Mucosa of descending colon (tissue), 3 donors: ENCODE results near the gene TH. TPM values are rescaled to one million over a fixed set of nuclear protein-coding genes. Genes with fewer than 3 reads are reported as not detected.

Experiments
- ATAC-seq: fragments of 200-7000 bp; cut with Tn5 transposase; one replicate; pipeline ENCODE4 v1.9.1; 2020; ENCODE audit warnings: mild to moderate bottlenecking, moderate library complexity
- DNase-seq, 3 donors: peaks; one replicate each; pipeline ENCODE4 v3.0.0-alpha.2; 2020
- H3K36me3 ChIP-seq: fragments of 200-600 bp; one replicate; pipeline ENCODE4 v1.8.0; 2021; ENCODE audit warnings: low read depth, mild to moderate bottlenecking
- H3K4me1 ChIP-seq: fragments of 200-600 bp; one replicate; pipeline ENCODE4 v1.8.0; 2021; ENCODE audit warnings: low read depth, mild to moderate bottlenecking
- H3K4me3 ChIP-seq: fragments of 200-600 bp; one replicate; pipeline ENCODE4 v1.8.0; 2021; ENCODE audit warnings: mild to moderate bottlenecking
- H3K9me3 ChIP-seq: fragments of 200-600 bp; one replicate; pipeline ENCODE4 v1.8.0; 2021; ENCODE audit warnings: mild to moderate bottlenecking
- intact Hi-C, 2 donors: fragments of 100-400 bp; cut with DNase I in 1 of 2; cut with micrococcal nuclease in 1 of 2; formaldehyde crosslinking; loops; one replicate each; pipeline versions ENCODE4 v1.11.0 to v1.11.1; 2022; cut with DNase I, micrococcal nuclease
- total RNA-seq, 3 donors: library from RNA; stranded (reverse); fragmentation: NEBNext Ultra II Directional in 2 of 3; extraction: Animal tissue kit (Norgen Biotek cat#: 25700) in 2 of 3; gene quantifications; one replicate each; pipeline versions ENCODE4 v1.2.1 to v1.2.4, GENCODE V29; 2021 to 2023
- TF ChIP-seq, protein P1 (sequence below): fragments of 200-600 bp; IDR thresholded peaks from one replicate; pipeline ENCODE4 v1.8.0; 2022; ENCODE audit warnings: antibody characterized with exemption, mild to moderate bottlenecking
- donor health status: DM: no; HTN: no; CAD: no; lungs with moderate emphysema.
- donor health status: DM: no; HTN: no; CAD: no.
- donor health status: DM: no; HTN: yes; CAD: no.

TH gene
- total RNA-seq, 3 donors from 2014 or later = 0.17 TPM; not detected in 2

DNA sequence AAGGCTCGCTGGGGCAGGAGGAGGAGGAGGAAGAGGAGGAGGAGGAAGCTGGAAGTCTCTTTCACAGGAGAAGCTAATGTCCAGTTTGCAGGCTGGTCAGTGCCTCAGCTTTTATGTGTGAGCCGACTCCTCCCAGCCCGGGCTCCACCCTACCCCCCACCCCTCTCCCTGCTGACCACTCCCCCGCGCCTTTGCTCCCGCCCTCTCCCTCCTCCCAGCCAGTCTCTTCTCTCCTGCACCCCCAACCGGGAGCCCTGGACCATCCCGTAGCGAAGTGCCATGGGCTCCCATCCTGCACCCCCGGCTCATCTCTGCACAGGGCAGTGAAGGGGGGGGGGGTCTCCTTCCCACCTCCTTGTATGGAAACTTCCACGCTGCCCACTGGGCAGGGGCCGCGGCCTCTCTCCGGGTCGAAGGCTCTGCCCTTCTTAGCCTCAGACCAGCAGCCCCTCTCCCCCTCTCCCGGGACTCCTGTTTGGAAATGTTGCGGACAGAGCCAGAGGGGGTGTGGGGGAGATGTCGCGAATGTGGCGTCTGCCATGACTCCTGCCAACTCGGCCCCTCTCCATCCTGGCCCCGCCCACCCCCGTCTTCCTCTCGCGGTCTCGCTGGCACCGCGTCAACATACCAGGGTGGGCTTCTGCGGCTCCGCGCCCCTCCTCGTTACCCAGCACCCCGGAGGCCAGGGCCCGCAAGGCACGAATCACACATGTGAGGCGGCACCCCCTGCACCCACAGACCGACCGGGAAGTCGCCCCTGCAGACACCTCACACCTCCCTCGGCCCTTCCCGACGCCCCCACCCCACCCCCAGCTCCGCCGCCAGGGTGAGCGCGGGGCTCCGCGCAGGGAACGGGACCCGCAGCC lies 34.2 kb downstream of the TH start:
- intact Hi-C loops = no loop called here
- no peaks in the 10 kb centered on the region for H3K36me3 ChIP-seq
- ATAC-seq = peak; percentile 47
- peaks cover 5% of the 10 kb centered on the region for H3K4me1 ChIP-seq
- no peak overlapping the region for H3K4me3 ChIP-seq
- DNase-seq = peak in 2 of 3 donors; percentile 25 to 58
- TF ChIP-seq, protein P1, sequence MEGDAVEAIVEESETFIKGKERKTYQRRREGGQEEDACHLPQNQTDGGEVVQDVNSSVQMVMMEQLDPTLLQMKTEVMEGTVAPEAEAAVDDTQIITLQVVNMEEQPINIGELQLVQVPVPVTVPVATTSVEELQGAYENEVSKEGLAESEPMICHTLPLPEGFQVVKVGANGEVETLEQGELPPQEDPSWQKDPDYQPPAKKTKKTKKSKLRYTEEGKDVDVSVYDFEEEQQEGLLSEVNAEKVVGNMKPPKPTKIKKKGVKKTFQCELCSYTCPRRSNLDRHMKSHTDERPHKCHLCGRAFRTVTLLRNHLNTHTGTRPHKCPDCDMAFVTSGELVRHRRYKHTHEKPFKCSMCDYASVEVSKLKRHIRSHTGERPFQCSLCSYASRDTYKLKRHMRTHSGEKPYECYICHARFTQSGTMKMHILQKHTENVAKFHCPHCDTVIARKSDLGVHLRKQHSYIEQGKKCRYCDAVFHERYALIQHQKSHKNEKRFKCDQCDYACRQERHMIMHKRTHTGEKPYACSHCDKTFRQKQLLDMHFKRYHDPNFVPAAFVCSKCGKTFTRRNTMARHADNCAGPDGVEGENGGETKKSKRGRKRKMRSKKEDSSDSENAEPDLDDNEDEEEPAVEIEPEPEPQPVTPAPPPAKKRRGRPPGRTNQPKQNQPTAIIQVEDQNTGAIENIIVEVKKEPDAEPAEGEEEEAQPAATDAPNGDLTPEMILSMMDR = no peak
- no peaks in the 10 kb centered on the region for H3K9me3 ChIP-seq

DNA sequence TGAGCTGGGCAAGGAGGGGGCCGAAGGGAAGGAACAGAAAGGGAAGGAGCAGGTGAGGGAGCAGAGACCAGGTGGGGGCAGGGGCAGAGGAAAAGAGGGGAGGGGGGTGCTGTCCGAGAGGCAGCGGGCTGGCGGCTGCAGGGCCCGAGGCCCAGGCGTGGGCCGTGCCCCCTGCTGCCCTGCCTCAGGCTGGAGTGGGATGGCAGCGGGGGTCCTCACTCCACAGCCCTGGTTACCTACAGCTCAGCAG lies 34.7 kb downstream of the TH start:
- ATAC-seq (no peak), DNase-seq (peak in 1 of 3 donors; percentile 18)
- Histone ChIP-seq H3K36me3 (no peaks in the 10 kb centered on the region), H3K9me3 (no peaks in the 10 kb centered on the region), H3K4me3 (no peak overlapping the region), H3K4me1 (peaks cover 5% of the 10 kb centered on the region)
- TF ChIP-seq, protein P1 = no peak
- intact Hi-C loops = no loop called here

DNA sequence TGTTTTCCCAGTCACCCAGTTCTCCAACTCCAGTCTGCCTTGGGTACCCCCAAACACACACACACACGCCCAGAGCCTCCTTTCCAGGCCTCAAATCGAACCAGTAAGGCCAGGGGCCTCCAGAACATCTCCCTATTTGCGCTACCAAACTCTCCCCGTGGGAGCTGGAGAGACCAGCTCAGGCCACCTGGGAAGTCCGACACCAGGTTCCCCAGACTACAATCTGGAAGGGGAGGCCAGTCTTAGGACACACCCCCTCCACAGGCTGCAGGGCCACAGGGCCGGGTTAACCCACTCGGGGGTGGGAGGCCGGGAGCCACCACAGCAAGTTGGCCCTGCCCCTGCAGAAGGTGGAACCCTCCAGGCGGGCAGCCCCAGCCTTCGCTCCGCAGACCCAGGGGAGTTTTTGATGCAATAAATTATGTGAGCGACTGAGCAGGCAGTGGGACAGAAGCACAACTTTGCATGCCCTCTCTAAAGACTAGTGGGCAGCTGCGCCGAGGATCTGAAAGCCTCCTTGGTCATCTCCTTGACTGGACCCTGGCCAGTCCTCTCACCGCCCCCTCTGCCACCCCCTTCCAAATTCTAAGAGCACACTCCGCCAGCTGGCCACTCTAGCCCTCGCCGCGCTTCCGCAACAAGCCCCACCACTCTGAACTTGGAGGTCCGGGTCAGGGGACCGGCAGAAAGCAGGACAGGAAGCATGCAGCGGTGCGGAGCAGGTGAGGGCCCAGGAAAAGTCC lies 35.2 kb downstream of the TH start:
- Histone ChIP-seq H3K4me1 (peaks cover 5% of the 10 kb centered on the region), H3K4me3 (no peak overlapping the region), H3K9me3 (no peaks in the 10 kb centered on the region), H3K36me3 (no peaks in the 10 kb centered on the region)
- DNase-seq (peak in 2 of 3 donors; percentile 3 to 22), ATAC-seq (no peak)
- intact Hi-C loops = no loop called here
- TF ChIP-seq, protein P1 = no peak

DNA sequence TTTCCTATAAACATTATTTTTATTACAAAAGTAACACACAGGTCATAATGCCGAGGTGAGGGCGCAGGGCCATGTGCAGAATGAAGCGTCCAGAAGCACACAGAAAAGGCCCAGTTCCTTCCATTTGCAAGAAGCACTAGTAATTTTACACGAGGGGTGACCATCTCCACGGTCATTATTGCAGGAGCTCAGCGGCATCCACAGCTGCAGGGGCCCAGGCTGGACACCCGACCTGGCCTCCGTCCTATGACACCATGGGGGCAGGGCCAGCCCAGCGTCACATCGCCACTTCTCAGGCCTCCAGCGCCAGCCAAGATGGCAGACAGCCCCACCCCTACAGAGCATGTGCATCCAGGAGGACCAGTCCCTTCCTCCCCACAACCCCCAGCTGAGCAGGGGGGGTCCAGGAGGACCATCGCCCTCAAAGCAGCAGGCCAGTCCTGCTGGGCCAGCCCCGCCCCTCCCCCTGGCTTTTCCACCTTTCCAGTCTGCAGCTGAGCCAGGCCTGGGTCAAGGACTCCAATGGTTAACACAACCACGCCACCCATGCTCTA lies 35.9 kb downstream of the TH start:
- TF ChIP-seq, protein P1 = no peak
- intact Hi-C loops = no loop called here
- Histone ChIP-seq H3K4me3 (no peak overlapping the region), H3K9me3 (no peaks in the 10 kb centered on the region), H3K36me3 (no peaks in the 10 kb centered on the region), H3K4me1 (peaks cover 5% of the 10 kb centered on the region)
- peak in 2 of 3 donors; percentile 5 to 25 for DNase-seq
- ATAC-seq = no peak

DNA sequence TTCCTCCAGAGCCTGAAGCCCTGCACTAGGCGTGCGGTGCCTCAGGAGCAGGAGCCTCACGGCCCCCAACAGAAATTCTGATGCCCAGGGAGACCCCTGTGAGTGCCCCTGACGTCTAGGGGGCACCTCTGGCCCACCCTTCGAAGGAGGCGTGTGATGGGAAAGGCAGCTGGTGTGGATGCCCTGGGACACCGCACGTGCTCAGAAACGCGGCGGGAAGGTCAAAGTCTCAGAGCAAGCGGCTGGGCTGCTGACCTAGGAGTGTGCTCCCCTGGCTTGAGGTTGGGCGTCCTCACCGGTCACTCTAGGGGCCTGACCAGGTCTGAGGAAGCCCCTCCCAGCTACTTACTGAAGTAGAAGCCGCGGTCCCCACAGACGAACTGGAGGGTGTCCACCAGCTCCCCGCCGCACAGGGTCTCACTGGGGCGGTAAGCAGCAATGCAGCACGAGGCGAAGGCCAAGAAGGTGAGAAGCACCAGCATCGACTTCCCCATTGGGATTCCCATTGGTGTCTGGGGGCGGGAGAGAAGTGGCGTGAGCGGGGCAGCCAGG lies 36.5 kb downstream of the TH start:
- peak in 2 of 3 donors; percentile 1 to 45 for DNase-seq
- TF ChIP-seq, protein P1 = no peak
- peaks cover 5% of the 10 kb centered on the region for H3K4me1 ChIP-seq
- intact Hi-C loops = no loop called here
- no peaks in the 10 kb centered on the region for H3K36me3 ChIP-seq
- no peak for ATAC-seq
- H3K9me3 ChIP-seq = no peaks in the 10 kb centered on the region
- H3K4me3 ChIP-seq = no peak overlapping the region
